Measurements from ENCODE around the gene MMP23B. TPM values are rescaled to one million over a fixed set of nuclear protein-coding genes. Genes with fewer than 3 reads are reported as not detected.

The MMP23B gene
- 12.5 and 15.8 TPM in 2 replicates for total RNA-seq (2014; rRNA removed; shearing (Covaris generic))
- 15.0 and 16.2 TPM in 2 replicates for polyA plus RNA-seq (2016; fragmentation: Nextera tagmentation; extraction: Ambion mirVana)
- long read RNA-seq, partial matches to known transcripts, result 0 of 5 reads
- long read RNA-seq, other reads (novel, unspliced or antisense), result 2 of 5 reads

DNA sequence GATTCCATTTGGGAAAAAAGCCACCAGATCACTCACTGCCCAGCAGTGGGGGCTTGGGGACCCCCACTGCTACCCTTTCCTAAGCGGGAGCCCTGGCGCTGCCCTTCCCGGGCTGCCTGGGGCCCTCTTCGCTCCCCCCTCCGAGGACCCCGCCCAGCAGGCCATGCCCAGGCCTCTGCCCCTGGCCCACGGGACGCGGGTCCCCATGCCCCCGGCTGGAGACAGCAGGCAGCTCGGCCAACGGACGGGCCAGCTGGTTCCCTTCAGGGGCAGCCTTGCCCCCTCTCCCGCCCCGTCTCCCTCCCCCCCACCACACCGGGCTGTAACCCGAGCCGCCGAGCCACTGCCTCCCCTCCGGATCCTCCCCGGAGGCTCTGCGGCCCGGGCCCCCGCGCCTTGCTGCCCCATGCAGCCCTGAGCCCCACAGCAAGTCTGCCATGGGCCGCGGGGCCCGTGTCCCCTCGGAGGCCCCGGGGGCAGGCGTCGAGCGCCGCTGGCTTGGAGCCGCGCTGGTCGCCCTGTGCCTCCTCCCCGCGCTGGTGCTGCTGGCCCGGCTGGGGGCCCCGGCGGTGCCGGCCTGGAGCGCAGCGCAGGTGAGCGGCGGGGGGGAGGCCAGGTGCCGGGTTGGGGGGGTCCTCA lies at the start of gene MMP23B:
MMP23B (plus strand) TSS at position 392 of the 639 bp plus-strand sequence; CDS start at position 438, 46 bp downstream.
- no peaks in the 10 kb centered on the region for H3K4me1 Mint-ChIP-seq
- Histone ChIP-seq H3K27me3 (ENCODE audit: insufficient read depth) (peaks cover 19% of the 10 kb centered on the region), H3K27ac (ENCODE audit: low read depth) (no peak within 1 kb of the TSS), H2AFZ (peak within 1 kb of the TSS; percentile 7; the same call in 1 of the 2 replicates), H3K4me3 (peak within 1 kb of the TSS; percentile 54), H3K9me2 (ENCODE audit: insufficient read depth) (no peaks in the 10 kb centered on the region), H4K20me1 (replicated peaks; ENCODE audit: insufficient read depth) (no peaks in the 10 kb centered on the region), H3F3A (replicated peaks; ENCODE audit: low read depth) (0 out of 2 replicates have a peak, but pooled peaks cover 2% of the 10 kb centered on the region), H3K4me2 (peak within 1 kb of the TSS; percentile 86), H3K4me1 (ENCODE audit: insufficient read depth) (no peaks in the 10 kb centered on the region), H3K79me2 (replicated peaks; ENCODE audit: insufficient read depth) (no peaks in the 10 kb centered on the region), H3K36me3 (ENCODE audit: insufficient read depth) (no peaks in the 10 kb centered on the region)
- H3K4me3 Mint-ChIP-seq, result peak within 1 kb of the TSS; percentile 66
- no peak within 1 kb of the TSS for H3K27ac Mint-ChIP-seq
- TF ChIP-seq EZH2 (IDR thresholded peaks at IDR 0.05; ENCODE audit: low read depth, unreplicated experiment) (no peak), ZNF331 (CRISPR knock-in tag; IDR thresholded peaks at IDR 0.05; ENCODE audit: low read depth) (no peak), STAT1 (IDR thresholded peaks at IDR 0.05; ENCODE audit: unreplicated experiment) (no peak), CREB1 (CRISPR knock-in tag; IDR thresholded peaks at IDR 0.05; ENCODE audit: low read depth) (no peak), JUNB (IDR thresholded peaks at IDR 0.05; ENCODE audit: unreplicated experiment) (no peak), NANOG (IDR thresholded peaks at IDR 0.05; ENCODE audit: borderline replicate concordance) (no peak), POLR2AphosphoS5 (IDR thresholded peaks at IDR 0.05; ENCODE audit: low read depth) (no peak; the same call in 1 of the 2 replicates), EZH2phosphoT487 (IDR thresholded peaks at IDR 0.05; ENCODE audit: unreplicated experiment) (no peak), ZNF114 (CRISPR knock-in tag; IDR thresholded peaks at IDR 0.05) (no peak)
- TF ChIP-seq, protein P1, sequence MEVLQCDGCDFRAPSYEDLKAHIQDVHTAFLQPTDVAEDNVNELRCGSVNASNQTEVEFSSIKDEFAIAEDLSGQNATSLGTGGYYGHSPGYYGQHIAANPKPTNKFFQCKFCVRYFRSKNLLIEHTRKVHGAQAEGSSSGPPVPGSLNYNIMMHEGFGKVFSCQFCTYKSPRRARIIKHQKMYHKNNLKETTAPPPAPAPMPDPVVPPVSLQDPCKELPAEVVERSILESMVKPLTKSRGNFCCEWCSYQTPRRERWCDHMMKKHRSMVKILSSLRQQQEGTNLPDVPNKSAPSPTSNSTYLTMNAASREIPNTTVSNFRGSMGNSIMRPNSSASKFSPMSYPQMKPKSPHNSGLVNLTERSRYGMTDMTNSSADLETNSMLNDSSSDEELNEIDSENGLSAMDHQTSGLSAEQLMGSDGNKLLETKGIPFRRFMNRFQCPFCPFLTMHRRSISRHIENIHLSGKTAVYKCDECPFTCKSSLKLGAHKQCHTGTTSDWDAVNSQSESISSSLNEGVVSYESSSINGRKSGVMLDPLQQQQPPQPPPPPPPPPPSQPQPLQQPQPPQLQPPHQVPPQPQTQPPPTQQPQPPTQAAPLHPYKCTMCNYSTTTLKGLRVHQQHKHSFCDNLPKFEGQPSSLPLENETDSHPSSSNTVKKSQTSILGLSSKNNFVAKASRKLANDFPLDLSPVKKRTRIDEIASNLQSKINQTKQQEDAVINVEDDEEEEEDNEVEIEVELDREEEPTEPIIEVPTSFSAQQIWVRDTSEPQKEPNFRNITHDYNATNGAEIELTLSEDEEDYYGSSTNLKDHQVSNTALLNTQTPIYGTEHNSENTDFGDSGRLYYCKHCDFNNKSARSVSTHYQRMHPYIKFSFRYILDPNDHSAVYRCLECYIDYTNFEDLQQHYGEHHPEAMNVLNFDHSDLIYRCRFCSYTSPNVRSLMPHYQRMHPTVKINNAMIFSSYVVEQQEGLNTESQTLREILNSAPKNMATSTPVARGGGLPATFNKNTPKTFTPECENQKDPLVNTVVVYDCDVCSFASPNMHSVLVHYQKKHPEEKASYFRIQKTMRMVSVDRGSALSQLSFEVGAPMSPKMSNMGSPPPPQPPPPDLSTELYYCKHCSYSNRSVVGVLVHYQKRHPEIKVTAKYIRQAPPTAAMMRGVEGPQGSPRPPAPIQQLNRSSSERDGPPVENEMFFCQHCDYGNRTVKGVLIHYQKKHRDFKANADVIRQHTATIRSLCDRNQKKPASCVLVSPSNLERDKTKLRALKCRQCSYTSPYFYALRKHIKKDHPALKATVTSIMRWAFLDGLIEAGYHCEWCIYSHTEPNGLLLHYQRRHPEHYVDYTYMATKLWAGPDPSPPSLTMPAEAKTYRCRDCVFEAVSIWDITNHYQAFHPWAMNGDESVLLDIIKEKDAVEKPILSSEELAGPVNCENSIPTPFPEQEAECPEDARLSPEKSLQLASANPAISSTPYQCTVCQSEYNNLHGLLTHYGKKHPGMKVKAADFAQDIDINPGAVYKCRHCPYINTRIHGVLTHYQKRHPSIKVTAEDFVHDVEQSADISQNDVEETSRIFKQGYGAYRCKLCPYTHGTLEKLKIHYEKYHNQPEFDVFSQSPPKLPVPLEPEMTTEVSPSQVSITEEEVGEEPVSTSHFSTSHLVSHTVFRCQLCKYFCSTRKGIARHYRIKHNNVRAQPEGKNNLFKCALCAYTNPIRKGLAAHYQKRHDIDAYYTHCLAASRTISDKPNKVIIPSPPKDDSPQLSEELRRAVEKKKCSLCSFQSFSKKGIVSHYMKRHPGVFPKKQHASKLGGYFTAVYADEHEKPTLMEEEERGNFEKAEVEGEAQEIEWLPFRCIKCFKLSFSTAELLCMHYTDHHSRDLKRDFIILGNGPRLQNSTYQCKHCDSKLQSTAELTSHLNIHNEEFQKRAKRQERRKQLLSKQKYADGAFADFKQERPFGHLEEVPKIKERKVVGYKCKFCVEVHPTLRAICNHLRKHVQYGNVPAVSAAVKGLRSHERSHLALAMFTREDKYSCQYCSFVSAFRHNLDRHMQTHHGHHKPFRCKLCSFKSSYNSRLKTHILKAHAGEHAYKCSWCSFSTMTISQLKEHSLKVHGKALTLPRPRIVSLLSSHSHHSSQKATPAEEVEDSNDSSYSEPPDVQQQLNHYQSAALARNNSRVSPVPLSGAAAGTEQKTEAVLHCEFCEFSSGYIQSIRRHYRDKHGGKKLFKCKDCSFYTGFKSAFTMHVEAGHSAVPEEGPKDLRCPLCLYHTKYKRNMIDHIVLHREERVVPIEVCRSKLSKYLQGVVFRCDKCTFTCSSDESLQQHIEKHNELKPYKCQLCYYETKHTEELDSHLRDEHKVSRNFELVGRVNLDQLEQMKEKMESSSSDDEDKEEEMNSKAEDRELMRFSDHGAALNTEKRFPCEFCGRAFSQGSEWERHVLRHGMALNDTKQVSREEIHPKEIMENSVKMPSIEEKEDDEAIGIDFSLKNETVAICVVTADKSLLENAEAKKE (CRISPR knock-in tag; IDR thresholded peaks at IDR 0.05), result no peak
- TF ChIP-seq, protein P2, sequence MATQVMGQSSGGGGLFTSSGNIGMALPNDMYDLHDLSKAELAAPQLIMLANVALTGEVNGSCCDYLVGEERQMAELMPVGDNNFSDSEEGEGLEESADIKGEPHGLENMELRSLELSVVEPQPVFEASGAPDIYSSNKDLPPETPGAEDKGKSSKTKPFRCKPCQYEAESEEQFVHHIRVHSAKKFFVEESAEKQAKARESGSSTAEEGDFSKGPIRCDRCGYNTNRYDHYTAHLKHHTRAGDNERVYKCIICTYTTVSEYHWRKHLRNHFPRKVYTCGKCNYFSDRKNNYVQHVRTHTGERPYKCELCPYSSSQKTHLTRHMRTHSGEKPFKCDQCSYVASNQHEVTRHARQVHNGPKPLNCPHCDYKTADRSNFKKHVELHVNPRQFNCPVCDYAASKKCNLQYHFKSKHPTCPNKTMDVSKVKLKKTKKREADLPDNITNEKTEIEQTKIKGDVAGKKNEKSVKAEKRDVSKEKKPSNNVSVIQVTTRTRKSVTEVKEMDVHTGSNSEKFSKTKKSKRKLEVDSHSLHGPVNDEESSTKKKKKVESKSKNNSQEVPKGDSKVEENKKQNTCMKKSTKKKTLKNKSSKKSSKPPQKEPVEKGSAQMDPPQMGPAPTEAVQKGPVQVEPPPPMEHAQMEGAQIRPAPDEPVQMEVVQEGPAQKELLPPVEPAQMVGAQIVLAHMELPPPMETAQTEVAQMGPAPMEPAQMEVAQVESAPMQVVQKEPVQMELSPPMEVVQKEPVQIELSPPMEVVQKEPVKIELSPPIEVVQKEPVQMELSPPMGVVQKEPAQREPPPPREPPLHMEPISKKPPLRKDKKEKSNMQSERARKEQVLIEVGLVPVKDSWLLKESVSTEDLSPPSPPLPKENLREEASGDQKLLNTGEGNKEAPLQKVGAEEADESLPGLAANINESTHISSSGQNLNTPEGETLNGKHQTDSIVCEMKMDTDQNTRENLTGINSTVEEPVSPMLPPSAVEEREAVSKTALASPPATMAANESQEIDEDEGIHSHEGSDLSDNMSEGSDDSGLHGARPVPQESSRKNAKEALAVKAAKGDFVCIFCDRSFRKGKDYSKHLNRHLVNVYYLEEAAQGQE (IDR thresholded peaks at IDR 0.05; ENCODE audit: unreplicated experiment), result no peak
- TF ChIP-seq, protein P3, sequence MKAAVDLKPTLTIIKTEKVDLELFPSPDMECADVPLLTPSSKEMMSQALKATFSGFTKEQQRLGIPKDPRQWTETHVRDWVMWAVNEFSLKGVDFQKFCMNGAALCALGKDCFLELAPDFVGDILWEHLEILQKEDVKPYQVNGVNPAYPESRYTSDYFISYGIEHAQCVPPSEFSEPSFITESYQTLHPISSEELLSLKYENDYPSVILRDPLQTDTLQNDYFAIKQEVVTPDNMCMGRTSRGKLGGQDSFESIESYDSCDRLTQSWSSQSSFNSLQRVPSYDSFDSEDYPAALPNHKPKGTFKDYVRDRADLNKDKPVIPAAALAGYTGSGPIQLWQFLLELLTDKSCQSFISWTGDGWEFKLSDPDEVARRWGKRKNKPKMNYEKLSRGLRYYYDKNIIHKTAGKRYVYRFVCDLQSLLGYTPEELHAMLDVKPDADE (IDR thresholded peaks at IDR 0.05), result no peak
- TF ChIP-seq, protein P4, sequence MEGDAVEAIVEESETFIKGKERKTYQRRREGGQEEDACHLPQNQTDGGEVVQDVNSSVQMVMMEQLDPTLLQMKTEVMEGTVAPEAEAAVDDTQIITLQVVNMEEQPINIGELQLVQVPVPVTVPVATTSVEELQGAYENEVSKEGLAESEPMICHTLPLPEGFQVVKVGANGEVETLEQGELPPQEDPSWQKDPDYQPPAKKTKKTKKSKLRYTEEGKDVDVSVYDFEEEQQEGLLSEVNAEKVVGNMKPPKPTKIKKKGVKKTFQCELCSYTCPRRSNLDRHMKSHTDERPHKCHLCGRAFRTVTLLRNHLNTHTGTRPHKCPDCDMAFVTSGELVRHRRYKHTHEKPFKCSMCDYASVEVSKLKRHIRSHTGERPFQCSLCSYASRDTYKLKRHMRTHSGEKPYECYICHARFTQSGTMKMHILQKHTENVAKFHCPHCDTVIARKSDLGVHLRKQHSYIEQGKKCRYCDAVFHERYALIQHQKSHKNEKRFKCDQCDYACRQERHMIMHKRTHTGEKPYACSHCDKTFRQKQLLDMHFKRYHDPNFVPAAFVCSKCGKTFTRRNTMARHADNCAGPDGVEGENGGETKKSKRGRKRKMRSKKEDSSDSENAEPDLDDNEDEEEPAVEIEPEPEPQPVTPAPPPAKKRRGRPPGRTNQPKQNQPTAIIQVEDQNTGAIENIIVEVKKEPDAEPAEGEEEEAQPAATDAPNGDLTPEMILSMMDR (conservative IDR thresholded peaks at IDR 0.05; ENCODE audit: low read depth in 2 of 2), result no peak
- no peaks in the 10 kb centered on the region; the same call in 2 of the 3 replicates for H3K9me3 Mint-ChIP-seq
- peaks cover 11% of the 10 kb centered on the region for H3K27me3 Mint-ChIP-seq (ENCODE audit: insufficient read depth, low read depth, poor library complexity)
- DNase-seq (ENCODE audit: low spot score) (peak; percentile 62), ATAC-seq (peak; percentile 2)
- peaks cover 4% of the 10 kb centered on the region; the same call in 1 of the 3 replicates for H3K36me3 Mint-ChIP-seq (ENCODE audit: low read depth)

All from GM23338 (cell line).